Lung (tissue), 12 donors: Measurements from ENCODE around the gene TP53I3. TPM values are rescaled to one million over a fixed set of nuclear protein-coding genes. Genes with fewer than 3 reads are reported as not detected.
"Not testable (repeated sequence)": the region's sequence is repeated elsewhere in the genome, so short reads cannot be mapped to it uniquely, and the experiment has no call there.

ENCODE experiments used
- ATAC-seq: fragments of 200-7000 bp; cut with Tn5 transposase; one replicate; pipeline ENCODE4 v1.9.1; 2020; ENCODE audit warnings: moderate number of reproducible peaks; ENCODE audit not compliant: insufficient read depth, low FRiP score
- DNase-seq, 3 donors: peaks; one replicate each; pipeline ENCODE4 v3.0.0-alpha.2; 2013 to 2017
- H3K27ac ChIP-seq, 2 donors: one replicate each; pipeline ENCODE4 v1.5.1; 2013; ENCODE audit warnings: mild to moderate bottlenecking in 2 of 2, moderate library complexity in 2 of 2, control low read depth in 1 of 2, inconsistent platforms in 1 of 2, low read depth in 1 of 2, low read length in 1 of 2
- H3K27me3 ChIP-seq, 3 donors: one replicate each; pipeline ENCODE4 v1.5.1; 2013; ENCODE audit warnings: low read length in 2 of 3; ENCODE audit not compliant: control insufficient read depth in 3 of 3, insufficient read depth in 3 of 3
- H3K36me3 ChIP-seq, 4 donors: one replicate each; pipeline ENCODE4 v1.5.1; 2013; ENCODE audit warnings: low read length in 4 of 4, mild to moderate bottlenecking in 1 of 4, moderate library complexity in 1 of 4; ENCODE audit not compliant: control insufficient read depth in 4 of 4, insufficient read depth in 4 of 4
- H3K4me1 ChIP-seq, 5 donors: one replicate each; pipeline ENCODE4 v1.5.1; 2013; ENCODE audit warnings: low read length in 5 of 5, mild to moderate bottlenecking in 2 of 5, moderate library complexity in 1 of 5; ENCODE audit not compliant: control insufficient read depth in 5 of 5, insufficient read depth in 5 of 5
- H3K4me3 ChIP-seq: one replicate; pipeline ENCODE4 v1.5.1; 2013; ENCODE audit warnings: mild to moderate bottlenecking, control low read depth, moderate library complexity
- H3K9ac ChIP-seq, 2 donors: one replicate each; pipeline ENCODE4 v1.5.1; 2013; ENCODE audit warnings: low read length in 2 of 2, control low read depth in 1 of 2; ENCODE audit not compliant: insufficient read depth in 1 of 2
- H3K9me3 ChIP-seq, 4 donors: one replicate each; pipeline ENCODE4 v1.5.1; 2013; ENCODE audit warnings: low read length in 3 of 4, mild to moderate bottlenecking in 1 of 4, moderate library complexity in 1 of 4; ENCODE audit not compliant: control insufficient read depth in 4 of 4, insufficient read depth in 3 of 4
- CTCF ChIP-seq: IDR thresholded peaks from 2 replicates; pipeline ENCODE4 v1.5.1; 2012; ENCODE audit warnings: mild to moderate bottlenecking; ENCODE audit errors: control extremely low read depth, extremely low read depth
- WGBS, 2 donors: extraction: QIAGEN DNeasy Blood & Tissue Kit; methylation state at CpG; one replicate each; pipeline ENCODE4 v1.1.7; 2013; 5-methylcytosine and 5-hydroxymethylcytosine counted together
- polyA plus RNA-seq, 2 donors: library from polyadenylated mRNA; stranded (reverse); fragments of 200-250 nt; gene quantifications; one replicate each; pipeline ENCODE4 v1.2.1, GENCODE V29; 2013
- total RNA-seq, 2 donors: library from RNA; depleted of rRNA in 1 of 2; stranded (reverse); fragments of >200 nt in 1 of 2; gene quantifications; one replicate each; pipeline ENCODE4 v1.2.1, GENCODE V29; 2014 to 2021
- donor health status: control.
- donor health status: control.
- donor health status: Bipolar disorder and iron deficiency.
- donor health status: healthy.
- donor health status: DM: yes; HTN: yes; CAD: no.

Gene TP53I3
- total and polyA plus RNA-seq, 4 donors: 35.7 to 63.8 (median 52.9) TPM

GRCh38 chr2:24045511-24046508, 38.8 kb downstream of the TP53I3 start:
- DNase-seq (no peak), ATAC-seq (no peak)
- TF ChIP-seq CTCF: no peak
- peaks cover 0 to 20% (median 4%) of the 10 kb centered on the region in 5 donors for H3K4me1 ChIP-seq
- no peaks in the 10 kb centered on the region for H3K9me3 ChIP-seq
- 84 to 89% methylated on average over 11 of the region's 11 CpGs for WGBS, 2 donors
- no peaks in the 10 kb centered on the region for H3K27me3 ChIP-seq
- H3K27ac ChIP-seq: no peak overlapping the region
- no peak overlapping the region for H3K9ac ChIP-seq
- no peak overlapping the region for H3K4me3 ChIP-seq
- no peaks in the 10 kb centered on the region for H3K36me3 ChIP-seq

- ATAC-seq, H3K9me3 ChIP-seq, H3K4me3 ChIP-seq, H3K36me3 ChIP-seq, H3K27me3 ChIP-seq, H3K27ac ChIP-seq, H3K9ac ChIP-seq, H3K4me1 ChIP-seq, DNase-seq: not testable (repeated sequence)
- 95 to 96% methylated on average over 6 of the region's 6 CpGs for WGBS, 2 donors
Measured at GRCh38 chr2:24043133-24043532, 41.5 kb downstream of the TP53I3 start.

GRCh38 chr2:24040511-24040910, 44.1 kb downstream of the TP53I3 start:
- Histone ChIP-seq H3K27ac (no peak overlapping the region), H3K36me3 (peaks cover 8 to 21% (median 11%) of the 10 kb centered on the region in 4 donors), H3K27me3 (no peaks in the 10 kb centered on the region), H3K4me3 (no peak overlapping the region), H3K9ac (no peak overlapping the region), H3K4me1 (peaks cover 0 to 2% (median 0%) of the 10 kb centered on the region in 5 donors), H3K9me3 (no peaks in the 10 kb centered on the region)
- TF ChIP-seq CTCF: no peak
- DNase-seq (no peak), ATAC-seq (no peak)
- 82 to 97% methylated on average over 4 of the region's 4 CpGs for whole genome bisulfite sequencing, 2 donors

- TF ChIP-seq CTCF: no peak
- Histone ChIP-seq H3K4me3 (no peak overlapping the region), H3K27ac (no peak overlapping the region), H3K27me3 (no peaks in the 10 kb centered on the region), H3K4me1 (peaks cover 0 to 4% (median 0%) of the 10 kb centered on the region in 5 donors), H3K9ac (no peak overlapping the region), H3K36me3 (peaks cover 8 to 21% (median 11%) of the 10 kb centered on the region in 4 donors), H3K9me3 (no peaks in the 10 kb centered on the region)
- DNase-seq (no peak), ATAC-seq (no peak)
- WGBS, 2 donors: 89 to 92% methylated on average over 9 of the region's 9 CpGs
Measured at GRCh38 chr2:24038786-24039499, 45.7 kb downstream of the TP53I3 start.
